Heart right ventricle (tissue), 16 donors: ENCODE results near the gene UBE2O. TPM values are rescaled to one million over a fixed set of nuclear protein-coding genes. Genes with fewer than 3 reads are reported as not detected.

Experiments used
- ATAC-seq, 8 donors: fragments of 200-7000 bp; cut with Tn5 transposase; one replicate each; pipeline ENCODE4 v1.9.1; 2020; ENCODE audit warnings: mild to moderate bottlenecking in 8 of 8, moderate library complexity in 8 of 8, moderate number of reproducible peaks in 1 of 8
- DNase-seq, 2 donors: peaks; one replicate each; pipeline ENCODE4 v3.0.0-alpha.2; 2020
- H3K27ac ChIP-seq, 10 donors: fragments of 200-600 bp; sonication (generic) in 2 of 10; one replicate each; pipeline versions ENCODE4 v1.5.0 to v1.8.0; 2020 to 2022; ENCODE audit warnings: mild to moderate bottlenecking in 3 of 10
- H3K27me3 ChIP-seq, 7 donors: fragments of 200-600 bp; one replicate each; pipeline ENCODE4 v1.8.0; 2021 to 2022; ENCODE audit warnings: mild to moderate bottlenecking in 2 of 7
- H3K36me3 ChIP-seq, 9 donors: fragments of 200-600 bp; sonication (generic) in 1 of 9; one replicate each; pipeline versions ENCODE4 v1.5.0 to v1.8.0; 2020 to 2022; ENCODE audit warnings: mild to moderate bottlenecking in 2 of 9
- H3K4me1 ChIP-seq, 9 donors: fragments of 200-600 bp; sonication (generic) in 1 of 9; one replicate each; pipeline versions ENCODE4 v1.5.0 to v1.8.0; 2020 to 2022; ENCODE audit warnings: mild to moderate bottlenecking in 4 of 9
- H3K4me3 ChIP-seq, 10 donors: fragments of 200-600 bp; sonication (generic) in 2 of 10; one replicate each; pipeline versions ENCODE4 v1.5.0 to v1.8.0; 2020 to 2022; ENCODE audit warnings: mild to moderate bottlenecking in 7 of 10, moderate library complexity in 2 of 10
- H3K9me3 ChIP-seq, 11 donors: fragments of 200-600 bp in 10 of 11; sonication (generic) in 2 of 11; one replicate each; pipeline versions ENCODE4 v1.5.0 to v1.8.0; 2013 to 2022; ENCODE audit warnings: mild to moderate bottlenecking in 2 of 11, control low read depth in 1 of 11, moderate library complexity in 1 of 11
- WGBS, 2 donors: extraction: QIAGEN DNeasy Blood & Tissue Kit; methylation state at CpG; one replicate each; pipeline ENCODE4 v1.1.7; 2013; ENCODE audit warnings: inconsistent platforms in 1 of 2; 5-methylcytosine and 5-hydroxymethylcytosine counted together
- intact Hi-C, 10 donors: fragments of 100-400 bp; cut with DNase I; formaldehyde crosslinking; loops; one replicate each; pipeline versions ENCODE4 v1.11.1 to v1.14.2; 2022
- polyA plus RNA-seq, 2 donors: library from polyadenylated mRNA; stranded (reverse); fragments of 200-250 nt; gene quantifications; one replicate each; pipeline ENCODE4 v1.2.3, GENCODE V29; 2013
- total RNA-seq, 10 donors: library from RNA; stranded (reverse); fragmentation: NEBNext Ultra II Directional in 3 of 10; extraction: Animal tissue kit (Norgen Biotek cat#: 25700) in 3 of 10; gene quantifications; one replicate each; pipeline versions ENCODE4 v1.2.1 to v1.2.4, GENCODE V29; 2021 to 2023
- TF ChIP-seq, protein P1 (sequence below), 9 donors: fragments of 200-600 bp; sonication (generic) in 2 of 9; IDR thresholded peaks; one replicate each; pipeline versions ENCODE4 v1.5.0 to v1.8.0; 2021 to 2022; ENCODE audit warnings: antibody characterized with exemption in 9 of 9, mild to moderate bottlenecking in 5 of 9, moderate library complexity in 1 of 9
- donor health status: Arrhythmogenic right ventricular cardiomyopathy.
- donor health status: ischemic (EF 13 %, LVEDD 7.1; RV severe dilation, severe dysfunction).
- donor health status: healthy with polysubstance abuse.
- donor health status: DM: no; HTN: yes; CAD: no.
- donor health status: DM: no; HTN: no; CAD: no.
- donor health status: ischemic (EF 25% LVEDD 6.9; RV normal size, moderate dysfunction).
- donor health status: ischemic (EF 25% LVEDD 5.7; RV mildly dilated, moderate dysfunction).
- donor health status: healthy.
- donor health status: DM: yes; HTN: yes; CAD: no.
- donor health status: Ischemic cardiomyopathy.
- donor health status: ischemic (EF 35%, LVEDD 5.7; RV mildly dilated, moderate dysfunction).
- donor health status: nonischemic (EF 11% LVEDD 7.7; RV severe dilation, severe dysfunction).
- donor health status: DM: yes; HTN: yes; CAD: no.
- donor health status: PGD.
- donor health status: ischemic (EF 29% LVEDD 5.4; RV normal size, mild dysfunction).
- donor health status: nonischemic (EF 23%, LVEDD 6.1; RV moderate dilation, normal function).

The UBE2O gene
- total and polyA plus RNA-seq, 12 donors, result 9.1 to 39.0 (median 34.3) TPM

DNA sequence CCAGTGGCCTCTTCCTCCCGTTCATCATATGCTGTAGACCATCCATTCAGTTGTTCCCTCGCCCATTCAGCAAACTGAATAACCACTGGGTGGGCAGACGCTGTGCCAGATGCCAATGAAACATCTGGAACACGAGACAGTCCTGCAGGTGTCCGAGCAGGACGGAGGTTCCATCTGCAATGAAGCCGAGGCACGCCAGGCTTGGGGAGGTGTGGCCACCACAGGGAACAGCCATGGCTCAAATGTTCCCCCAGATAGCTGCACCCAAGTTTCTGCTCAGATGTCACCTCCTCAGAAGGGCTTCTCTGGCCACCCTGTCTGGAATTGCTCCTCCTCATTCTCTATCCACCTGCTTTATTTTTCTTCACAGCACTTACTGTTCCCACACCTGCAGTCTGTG is 30.5 kb downstream of the UBE2O start:
- ATAC-seq (no peak), DNase-seq (no peak)
- peaks cover 20 to 63% (median 48%) of the 10 kb centered on the region in 9 donors for H3K4me1 ChIP-seq
- TF ChIP-seq, protein P1, sequence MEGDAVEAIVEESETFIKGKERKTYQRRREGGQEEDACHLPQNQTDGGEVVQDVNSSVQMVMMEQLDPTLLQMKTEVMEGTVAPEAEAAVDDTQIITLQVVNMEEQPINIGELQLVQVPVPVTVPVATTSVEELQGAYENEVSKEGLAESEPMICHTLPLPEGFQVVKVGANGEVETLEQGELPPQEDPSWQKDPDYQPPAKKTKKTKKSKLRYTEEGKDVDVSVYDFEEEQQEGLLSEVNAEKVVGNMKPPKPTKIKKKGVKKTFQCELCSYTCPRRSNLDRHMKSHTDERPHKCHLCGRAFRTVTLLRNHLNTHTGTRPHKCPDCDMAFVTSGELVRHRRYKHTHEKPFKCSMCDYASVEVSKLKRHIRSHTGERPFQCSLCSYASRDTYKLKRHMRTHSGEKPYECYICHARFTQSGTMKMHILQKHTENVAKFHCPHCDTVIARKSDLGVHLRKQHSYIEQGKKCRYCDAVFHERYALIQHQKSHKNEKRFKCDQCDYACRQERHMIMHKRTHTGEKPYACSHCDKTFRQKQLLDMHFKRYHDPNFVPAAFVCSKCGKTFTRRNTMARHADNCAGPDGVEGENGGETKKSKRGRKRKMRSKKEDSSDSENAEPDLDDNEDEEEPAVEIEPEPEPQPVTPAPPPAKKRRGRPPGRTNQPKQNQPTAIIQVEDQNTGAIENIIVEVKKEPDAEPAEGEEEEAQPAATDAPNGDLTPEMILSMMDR (IDR thresholded peaks at IDR 0.05), result no peak
- H3K4me3 ChIP-seq, result no peak overlapping the region
- H3K9me3 ChIP-seq, result no peaks in the 10 kb centered on the region
- peaks cover 0 to 4% (median 0%) of the 10 kb centered on the region in 9 donors for H3K36me3 ChIP-seq
- H3K27ac ChIP-seq, result peak overlapping the region in 1 of 10 donors; percentile 70
- H3K27me3 ChIP-seq, result no peaks in the 10 kb centered on the region
- 96 to 98% methylated on average over 8 of the region's 8 CpGs for WGBS, 2 donors
- intact Hi-C loops, result no loop called here

DNA sequence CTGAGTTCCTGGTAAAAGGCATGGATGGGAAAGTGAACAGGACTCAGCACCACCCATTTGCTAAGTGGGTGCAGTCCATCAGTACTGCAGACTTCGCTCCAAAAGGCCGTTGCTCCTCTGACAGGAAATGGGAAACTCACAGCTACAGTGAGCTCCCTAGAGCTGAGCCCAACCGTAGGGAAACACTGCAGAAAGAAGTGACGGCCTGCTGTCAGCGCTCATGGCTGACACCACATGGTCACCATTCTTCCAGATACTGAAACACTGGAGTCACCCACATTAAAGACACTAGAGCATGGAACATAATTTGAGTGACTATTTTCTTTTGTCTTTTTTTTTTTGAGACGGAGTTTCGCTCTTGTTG is 31.9 kb downstream of the UBE2O start:
- TF ChIP-seq, protein P1 (IDR thresholded peaks at IDR 0.05), result peak in 1 of 9 donors; percentile 8
- ATAC-seq (peak; percentile 82 to 92 (median 86)), DNase-seq (peak in 1 of 2 donors; percentile 58)
- peaks cover 0 to 10% (median 0%) of the 10 kb centered on the region in 9 donors for H3K36me3 ChIP-seq
- no peaks in the 10 kb centered on the region for H3K27me3 ChIP-seq
- H3K9me3 ChIP-seq, result no peaks in the 10 kb centered on the region
- WGBS, 2 donors, result 17 to 18% methylated on average over 7 of the region's 7 CpGs
- peaks cover 14 to 61% (median 47%) of the 10 kb centered on the region in 9 donors for H3K4me1 ChIP-seq
- peak overlapping the region in 8 of 10 donors; percentile 23 to 70 (median 62) for H3K27ac ChIP-seq
- no peak overlapping the region for H3K4me3 ChIP-seq
- intact Hi-C loops, result loop anchor here in 1 of 10 donors (2.0 kb wide), 1 partner anchor 32 kb away; the partner anchor contains the start of gene UBE2O

GRCh38 chr17:76420356-76421043 is 32.5 kb downstream of the UBE2O start:
- ATAC-seq, result peak in 1 of 8 donors; percentile 22
- no peaks in the 10 kb centered on the region for H3K27me3 ChIP-seq
- 53 to 55% methylated on average over 10 of the region's 10 CpGs for WGBS, 2 donors

GRCh38 chr17:76419576-76420260 is 33.2 kb downstream of the UBE2O start:
- DNase-seq (no peak), ATAC-seq (peak in 5 of 8 donors; percentile 15 to 51 (median 45))
- 45 to 70% methylated on average over 17 of the region's 17 CpGs for WGBS, 2 donors
- TF ChIP-seq, protein P1 (IDR thresholded peaks at IDR 0.05), result no peak
- Histone ChIP-seq H3K36me3 (peaks cover 0 to 10% (median 0%) of the 10 kb centered on the region in 9 donors), H3K4me3 (no peak overlapping the region), H3K27me3 (no peaks in the 10 kb centered on the region), H3K9me3 (no peaks in the 10 kb centered on the region), H3K27ac (peak overlapping the region in 7 of 10 donors; percentile 6 to 70 (median 62)), H3K4me1 (peaks cover 21 to 70% (median 54%) of the 10 kb centered on the region in 9 donors)
- intact Hi-C loops, result loop anchor here in 1 of 10 donors (2.0 kb wide), 1 partner anchor 33 kb away; the partner anchor contains the start of gene UBE2O

More at GRCh38 chr17:76420356-76421043, 32.5 kb downstream of the UBE2O start:
- no peak for DNase-seq
- Histone ChIP-seq H3K4me1 (peaks cover 14 to 62% (median 47%) of the 10 kb centered on the region in 9 donors), H3K4me3 (no peak overlapping the region), H3K27ac (peak overlapping the region in 8 of 10 donors; percentile 23 to 70 (median 62)), H3K9me3 (no peaks in the 10 kb centered on the region), H3K36me3 (peaks cover 0 to 10% (median 0%) of the 10 kb centered on the region in 9 donors)
- intact Hi-C loops, result loop anchor here in 1 of 10 donors (2.0 kb wide), 1 partner anchor 32 kb away; the partner anchor contains the start of gene UBE2O
- TF ChIP-seq, protein P1 (IDR thresholded peaks at IDR 0.05), result no peak
